ENCODE measurements around the gene PNLIP.

- TF ChIP-seq, protein P1, sequence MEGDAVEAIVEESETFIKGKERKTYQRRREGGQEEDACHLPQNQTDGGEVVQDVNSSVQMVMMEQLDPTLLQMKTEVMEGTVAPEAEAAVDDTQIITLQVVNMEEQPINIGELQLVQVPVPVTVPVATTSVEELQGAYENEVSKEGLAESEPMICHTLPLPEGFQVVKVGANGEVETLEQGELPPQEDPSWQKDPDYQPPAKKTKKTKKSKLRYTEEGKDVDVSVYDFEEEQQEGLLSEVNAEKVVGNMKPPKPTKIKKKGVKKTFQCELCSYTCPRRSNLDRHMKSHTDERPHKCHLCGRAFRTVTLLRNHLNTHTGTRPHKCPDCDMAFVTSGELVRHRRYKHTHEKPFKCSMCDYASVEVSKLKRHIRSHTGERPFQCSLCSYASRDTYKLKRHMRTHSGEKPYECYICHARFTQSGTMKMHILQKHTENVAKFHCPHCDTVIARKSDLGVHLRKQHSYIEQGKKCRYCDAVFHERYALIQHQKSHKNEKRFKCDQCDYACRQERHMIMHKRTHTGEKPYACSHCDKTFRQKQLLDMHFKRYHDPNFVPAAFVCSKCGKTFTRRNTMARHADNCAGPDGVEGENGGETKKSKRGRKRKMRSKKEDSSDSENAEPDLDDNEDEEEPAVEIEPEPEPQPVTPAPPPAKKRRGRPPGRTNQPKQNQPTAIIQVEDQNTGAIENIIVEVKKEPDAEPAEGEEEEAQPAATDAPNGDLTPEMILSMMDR (IDR thresholded peaks at IDR 0.05; ENCODE audit: insufficient read depth, low read length): no peak
- TF ChIP-seq POLR2AphosphoS5 (IDR thresholded peaks at IDR 0.05; ENCODE audit: low read depth) (no peak), GABPA (IDR thresholded peaks at IDR 0.05; ENCODE audit: low read depth) (no peak), REST (IDR thresholded peaks at IDR 0.05; ENCODE audit: insufficient replicate concordance, low read depth) (no peak)
These were observed 29.1 kb downstream of the PNLIP start for GRCh38 chr10:116574797-116575196.

Measured in HL-60 (cell line).